OCI-LY1 (cell line): ENCODE data around the gene TTC23.

Experiments used
- EZH2 ChIP-seq: fragments of 200-600 bp; sonication (generic), shearing (Covaris generic); IDR thresholded peaks from 2 replicates; pipeline ENCODE4 v1.8.0; 2017; ENCODE audit warnings: borderline replicate concordance, mixed run types, mild to moderate bottlenecking, antibody characterized with exemption, low read length, moderate library complexity, mixed read lengths
- TF ChIP-seq, protein P1 (sequence below): fragments of 200-600 bp; sonication (generic), shearing (Covaris generic); IDR thresholded peaks from 2 replicates; pipeline ENCODE4 v1.5.1; 2017; ENCODE audit warnings: mild to moderate bottlenecking, antibody characterized with exemption, low read length, moderate library complexity, mixed read lengths

DNA sequence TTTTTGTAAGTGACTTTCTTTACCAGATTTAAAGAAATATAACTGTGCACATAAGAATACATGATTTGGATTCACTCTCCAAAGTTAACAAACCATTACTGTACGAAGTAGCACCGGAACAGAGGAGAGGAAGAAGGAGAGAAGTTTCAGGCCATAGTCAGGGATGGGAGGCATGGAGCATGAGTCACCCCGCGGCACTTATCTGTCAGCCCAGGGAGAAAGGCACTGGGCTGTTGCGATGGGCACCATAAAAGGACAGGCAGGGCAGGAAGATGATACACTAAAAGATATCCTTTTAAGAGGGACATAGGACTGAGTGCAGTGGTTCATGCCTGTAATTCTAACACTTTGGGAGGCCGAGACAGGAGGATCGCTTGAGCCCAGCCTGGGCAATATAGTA, 37.0 kb downstream of the TTC23 start:
- TF ChIP-seq, protein P1, sequence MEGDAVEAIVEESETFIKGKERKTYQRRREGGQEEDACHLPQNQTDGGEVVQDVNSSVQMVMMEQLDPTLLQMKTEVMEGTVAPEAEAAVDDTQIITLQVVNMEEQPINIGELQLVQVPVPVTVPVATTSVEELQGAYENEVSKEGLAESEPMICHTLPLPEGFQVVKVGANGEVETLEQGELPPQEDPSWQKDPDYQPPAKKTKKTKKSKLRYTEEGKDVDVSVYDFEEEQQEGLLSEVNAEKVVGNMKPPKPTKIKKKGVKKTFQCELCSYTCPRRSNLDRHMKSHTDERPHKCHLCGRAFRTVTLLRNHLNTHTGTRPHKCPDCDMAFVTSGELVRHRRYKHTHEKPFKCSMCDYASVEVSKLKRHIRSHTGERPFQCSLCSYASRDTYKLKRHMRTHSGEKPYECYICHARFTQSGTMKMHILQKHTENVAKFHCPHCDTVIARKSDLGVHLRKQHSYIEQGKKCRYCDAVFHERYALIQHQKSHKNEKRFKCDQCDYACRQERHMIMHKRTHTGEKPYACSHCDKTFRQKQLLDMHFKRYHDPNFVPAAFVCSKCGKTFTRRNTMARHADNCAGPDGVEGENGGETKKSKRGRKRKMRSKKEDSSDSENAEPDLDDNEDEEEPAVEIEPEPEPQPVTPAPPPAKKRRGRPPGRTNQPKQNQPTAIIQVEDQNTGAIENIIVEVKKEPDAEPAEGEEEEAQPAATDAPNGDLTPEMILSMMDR = no peak
- no peak for TF ChIP-seq EZH2
